Measurements from ENCODE around the gene UBQLNL.

Gene UBQLNL

DNA sequence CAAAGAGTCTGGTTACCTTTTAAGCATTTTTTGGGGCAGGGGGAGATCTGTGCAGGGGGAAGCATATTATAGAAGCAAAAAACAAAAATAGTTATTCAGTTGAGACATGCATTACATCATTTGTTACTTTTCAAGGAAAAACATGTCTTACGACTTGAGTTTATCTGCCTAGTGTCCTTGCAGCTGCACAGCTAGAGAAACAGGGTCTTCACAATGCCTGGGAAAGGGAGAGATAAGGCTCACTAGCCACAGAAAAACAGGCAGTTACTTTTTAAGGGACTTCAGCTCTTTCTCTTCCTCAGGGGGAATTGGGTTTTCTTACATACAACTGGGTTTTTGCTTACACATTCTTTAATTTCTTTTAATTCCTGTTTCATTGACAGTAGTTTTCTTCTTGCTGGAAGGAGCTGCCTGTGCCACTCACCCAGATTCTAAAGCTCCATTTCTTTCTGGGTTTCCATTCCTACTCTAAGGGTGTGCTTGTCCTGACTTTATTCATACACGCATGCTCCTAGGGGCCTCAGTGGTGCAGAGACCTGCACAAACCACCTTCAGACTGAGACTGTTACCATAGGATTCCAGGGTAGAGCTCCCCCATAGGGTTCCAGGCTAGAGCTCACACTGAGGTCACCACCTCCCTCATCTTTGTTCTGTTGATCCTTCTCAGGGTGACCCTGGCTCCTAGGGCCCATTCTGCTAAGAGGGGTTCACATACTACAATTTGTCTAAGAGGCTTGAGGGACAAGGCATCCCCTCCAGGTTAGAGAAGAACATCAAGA lies 14.7 kb upstream of the UBQLNL start:
- TF ChIP-seq, protein P1, sequence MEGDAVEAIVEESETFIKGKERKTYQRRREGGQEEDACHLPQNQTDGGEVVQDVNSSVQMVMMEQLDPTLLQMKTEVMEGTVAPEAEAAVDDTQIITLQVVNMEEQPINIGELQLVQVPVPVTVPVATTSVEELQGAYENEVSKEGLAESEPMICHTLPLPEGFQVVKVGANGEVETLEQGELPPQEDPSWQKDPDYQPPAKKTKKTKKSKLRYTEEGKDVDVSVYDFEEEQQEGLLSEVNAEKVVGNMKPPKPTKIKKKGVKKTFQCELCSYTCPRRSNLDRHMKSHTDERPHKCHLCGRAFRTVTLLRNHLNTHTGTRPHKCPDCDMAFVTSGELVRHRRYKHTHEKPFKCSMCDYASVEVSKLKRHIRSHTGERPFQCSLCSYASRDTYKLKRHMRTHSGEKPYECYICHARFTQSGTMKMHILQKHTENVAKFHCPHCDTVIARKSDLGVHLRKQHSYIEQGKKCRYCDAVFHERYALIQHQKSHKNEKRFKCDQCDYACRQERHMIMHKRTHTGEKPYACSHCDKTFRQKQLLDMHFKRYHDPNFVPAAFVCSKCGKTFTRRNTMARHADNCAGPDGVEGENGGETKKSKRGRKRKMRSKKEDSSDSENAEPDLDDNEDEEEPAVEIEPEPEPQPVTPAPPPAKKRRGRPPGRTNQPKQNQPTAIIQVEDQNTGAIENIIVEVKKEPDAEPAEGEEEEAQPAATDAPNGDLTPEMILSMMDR (conservative IDR thresholded peaks at IDR 0.05; ENCODE audit: low read length): no peak
- TF ChIP-seq EZH2phosphoT487 (IDR thresholded peaks at IDR 0.05; ENCODE audit: borderline replicate concordance): no peak
- H3K36me3 ChIP-seq (ENCODE audit: insufficient read depth, low read length): no peaks in the 10 kb centered on the region
- H3K4me1 ChIP-seq (ENCODE audit: insufficient read depth, low read length, poor library complexity, severe bottlenecking): no peaks in the 10 kb centered on the region
- no peak overlapping the region for H3K4me2 ChIP-seq (ENCODE audit: low read depth, low read length, poor library complexity, severe bottlenecking)
- no peaks in the 10 kb centered on the region for H3K9me2 ChIP-seq (replicated peaks; ENCODE audit: low read depth, low read length)
- no peaks in the 10 kb centered on the region for H3K79me2 ChIP-seq (ENCODE audit: insufficient read depth, low read length)
- no peaks in the 10 kb centered on the region for H3F3A ChIP-seq (ENCODE audit: low read depth)
- no peak overlapping the region for H3K9ac ChIP-seq (ENCODE audit: low read depth, low read length, poor library complexity, severe bottlenecking)
- H3K4me3 ChIP-seq (ENCODE audit: low read length, poor library complexity, severe bottlenecking): no peak overlapping the region
- H4K20me1 ChIP-seq (ENCODE audit: insufficient read depth, low read length, poor library complexity, severe bottlenecking): no peaks in the 10 kb centered on the region
- no peaks in the 10 kb centered on the region for H3K27me3 ChIP-seq (ENCODE audit: insufficient read depth, low read length, poor library complexity, severe bottlenecking)
- H2AFZ ChIP-seq (ENCODE audit: low read length): no peak overlapping the region
- H3K9me3 ChIP-seq (ENCODE audit: insufficient read depth, low read depth, low read length): no peaks in the 10 kb centered on the region

DNA sequence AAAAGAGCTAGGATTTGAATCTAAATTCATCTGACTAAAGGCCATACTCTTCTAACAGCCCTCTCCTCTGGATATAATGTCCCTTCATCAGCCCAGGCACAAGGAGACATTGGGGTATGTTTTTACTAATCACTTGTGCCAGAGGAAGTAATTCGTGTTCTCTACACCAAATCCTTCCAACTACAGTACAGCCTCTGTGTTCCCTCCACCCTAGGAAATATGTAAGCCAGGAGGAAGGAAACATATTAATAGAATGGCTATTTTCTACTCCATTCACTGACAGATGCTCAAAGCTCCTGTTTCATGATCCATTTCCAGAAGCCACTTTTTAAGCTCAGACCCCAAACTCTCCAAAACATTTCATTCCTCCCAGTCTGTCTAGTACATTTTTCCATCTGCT lies 12.0 kb upstream of the UBQLNL start:
- no peak overlapping the region for H3K4me2 ChIP-seq (ENCODE audit: low read depth, low read length, poor library complexity, severe bottlenecking)
- TF ChIP-seq EZH2phosphoT487 (IDR thresholded peaks at IDR 0.05; ENCODE audit: borderline replicate concordance): no peak
- TF ChIP-seq, protein P1 (conservative IDR thresholded peaks at IDR 0.05; ENCODE audit: low read length): no peak

DNA sequence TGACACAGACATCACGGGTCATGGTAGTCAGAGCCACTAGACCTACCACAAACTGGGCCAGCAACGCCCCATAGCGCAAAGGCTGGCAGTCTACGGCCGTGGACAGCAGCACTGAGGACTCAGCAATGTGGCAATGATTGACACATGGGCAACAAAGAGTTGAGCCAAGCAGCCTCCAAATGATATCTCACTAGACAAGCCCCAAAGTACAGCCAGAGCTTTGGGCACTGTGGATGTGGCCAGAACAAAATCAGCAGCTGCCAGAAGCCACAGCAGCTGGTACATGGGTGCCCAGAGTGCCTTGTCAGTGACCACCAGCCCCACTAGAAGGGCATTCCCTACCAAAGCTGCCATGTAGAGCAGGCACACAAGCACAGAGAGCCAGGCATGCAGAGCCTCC lies 11.2 kb upstream of the UBQLNL start:
- Histone ChIP-seq H3K9me3 (ENCODE audit: insufficient read depth, low read depth, low read length) (no peaks in the 10 kb centered on the region), H3K27me3 (ENCODE audit: insufficient read depth, low read length, poor library complexity, severe bottlenecking) (no peaks in the 10 kb centered on the region), H3K4me3 (ENCODE audit: low read length, poor library complexity, severe bottlenecking) (no peak overlapping the region), H3K9me2 (replicated peaks; ENCODE audit: low read depth, low read length) (no peaks in the 10 kb centered on the region), H3K36me3 (ENCODE audit: insufficient read depth, low read length) (no peaks in the 10 kb centered on the region), H3K4me2 (ENCODE audit: low read depth, low read length, poor library complexity, severe bottlenecking) (no peak overlapping the region), H2AFZ (ENCODE audit: low read length) (no peak overlapping the region), H3F3A (ENCODE audit: low read depth) (no peaks in the 10 kb centered on the region), H3K9ac (ENCODE audit: low read depth, low read length, poor library complexity, severe bottlenecking) (no peak overlapping the region), H4K20me1 (ENCODE audit: insufficient read depth, low read length, poor library complexity, severe bottlenecking) (no peaks in the 10 kb centered on the region), H3K4me1 (ENCODE audit: insufficient read depth, low read length, poor library complexity, severe bottlenecking) (no peaks in the 10 kb centered on the region), H3K79me2 (ENCODE audit: insufficient read depth, low read length) (no peaks in the 10 kb centered on the region)
- TF ChIP-seq, protein P1 (conservative IDR thresholded peaks at IDR 0.05; ENCODE audit: low read length): no peak
- no peak for TF ChIP-seq EZH2phosphoT487 (IDR thresholded peaks at IDR 0.05; ENCODE audit: borderline replicate concordance)

More for the DNA sequence above, 12.0 kb upstream of the UBQLNL start:
- no peaks in the 10 kb centered on the region for H3K36me3 ChIP-seq (ENCODE audit: insufficient read depth, low read length)
- no peaks in the 10 kb centered on the region for H3F3A ChIP-seq (ENCODE audit: low read depth)
- H3K79me2 ChIP-seq (ENCODE audit: insufficient read depth, low read length): no peaks in the 10 kb centered on the region
- H3K27me3 ChIP-seq (ENCODE audit: insufficient read depth, low read length, poor library complexity, severe bottlenecking): no peaks in the 10 kb centered on the region
- no peak overlapping the region for H3K9ac ChIP-seq (ENCODE audit: low read depth, low read length, poor library complexity, severe bottlenecking)
- H3K9me2 ChIP-seq (replicated peaks; ENCODE audit: low read depth, low read length): no peaks in the 10 kb centered on the region
- no peak overlapping the region for H2AFZ ChIP-seq (ENCODE audit: low read length)
- H3K4me3 ChIP-seq (ENCODE audit: low read length, poor library complexity, severe bottlenecking): no peak overlapping the region
- H4K20me1 ChIP-seq (ENCODE audit: insufficient read depth, low read length, poor library complexity, severe bottlenecking): no peaks in the 10 kb centered on the region
- H3K9me3 ChIP-seq (ENCODE audit: insufficient read depth, low read depth, low read length): no peaks in the 10 kb centered on the region
- no peaks in the 10 kb centered on the region for H3K4me1 ChIP-seq (ENCODE audit: insufficient read depth, low read length, poor library complexity, severe bottlenecking)
